IPS-11a (cell line): ENCODE results near the gene CD74.

Source experiments
- H3K4me3 ChIP-seq: one replicate; pipeline ENCODE4 v1.5.1; 2013; ENCODE audit warnings: low read depth, low read length, control low read depth

The CD74 gene

DNA sequence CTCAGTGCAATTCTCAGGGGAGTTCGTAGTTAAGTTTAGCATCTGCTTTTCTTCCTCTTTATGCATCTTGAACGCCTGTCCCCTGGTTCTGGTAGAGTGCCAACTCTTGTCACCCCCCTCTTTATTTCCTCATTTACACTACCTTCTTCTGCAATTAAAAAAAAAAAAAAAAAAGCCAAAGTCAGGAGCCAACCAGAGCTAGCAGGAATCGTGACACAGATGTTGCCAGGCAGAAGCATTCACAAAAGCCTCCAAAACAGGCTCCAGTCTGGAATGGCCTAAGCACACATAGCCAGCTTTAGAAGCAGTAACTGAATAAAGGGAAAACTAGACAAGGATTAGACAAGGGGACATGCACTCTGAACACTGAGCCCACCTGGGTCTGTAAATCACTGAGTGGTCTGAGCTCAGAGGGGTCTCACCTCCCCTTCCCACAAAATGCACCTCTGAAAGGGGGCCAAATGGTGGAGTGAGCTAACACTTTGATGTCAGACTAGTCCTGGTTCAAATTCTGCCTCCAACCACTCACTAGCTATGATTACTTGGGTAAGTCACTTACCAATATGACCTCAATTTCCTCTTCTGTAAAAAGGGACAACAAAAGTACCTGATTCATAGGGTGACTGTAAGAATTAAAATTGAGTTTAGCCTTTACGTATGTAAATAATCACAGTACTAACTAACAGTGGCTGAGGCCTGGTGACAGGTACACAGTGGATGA is 2.0 kb downstream of the CD74 start:
- H3K4me3 ChIP-seq, result no peak overlapping the region

DNA sequence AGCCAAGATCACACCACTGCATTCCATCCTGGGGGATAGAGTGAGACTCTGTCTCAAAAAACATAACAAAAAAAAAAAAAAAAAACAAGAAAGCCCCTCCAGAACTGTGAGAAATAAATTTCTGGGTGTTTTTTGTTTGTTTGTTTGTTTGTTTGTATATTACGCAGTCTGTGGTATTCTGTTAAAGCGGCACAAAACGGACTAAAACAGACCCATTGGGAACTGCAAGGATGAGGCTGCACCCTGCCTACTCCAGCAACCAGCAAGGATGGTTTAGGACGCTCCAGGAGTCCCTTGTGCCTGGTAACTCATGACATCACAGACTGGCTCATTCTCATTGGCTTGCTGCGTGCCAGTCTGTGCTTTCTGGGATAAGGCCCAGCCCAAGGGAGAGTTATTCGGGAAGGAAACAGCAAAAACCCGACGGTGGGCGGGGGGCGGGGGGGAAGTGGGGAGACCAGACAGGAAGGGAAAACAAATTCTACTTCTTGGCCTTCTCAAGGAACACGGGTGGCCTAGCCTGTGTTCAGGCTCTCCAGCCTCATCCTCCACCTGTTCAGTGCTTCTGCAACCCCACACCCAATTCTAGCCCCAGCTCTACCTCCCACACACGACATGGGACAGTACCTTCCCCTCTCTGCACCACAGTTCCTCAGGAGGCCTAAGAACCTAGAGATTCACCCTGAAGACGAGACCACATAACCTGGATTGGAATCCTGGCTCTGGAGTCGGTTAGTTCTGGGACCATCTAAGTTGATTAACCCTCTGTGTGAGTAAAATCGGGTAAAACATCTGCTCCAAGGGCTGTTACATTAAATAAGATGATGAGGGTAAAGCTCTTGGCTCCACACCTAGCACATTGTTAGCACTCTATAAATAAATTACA is 2.8 kb downstream of the CD74 start:
- no peak overlapping the region for H3K4me3 ChIP-seq

DNA sequence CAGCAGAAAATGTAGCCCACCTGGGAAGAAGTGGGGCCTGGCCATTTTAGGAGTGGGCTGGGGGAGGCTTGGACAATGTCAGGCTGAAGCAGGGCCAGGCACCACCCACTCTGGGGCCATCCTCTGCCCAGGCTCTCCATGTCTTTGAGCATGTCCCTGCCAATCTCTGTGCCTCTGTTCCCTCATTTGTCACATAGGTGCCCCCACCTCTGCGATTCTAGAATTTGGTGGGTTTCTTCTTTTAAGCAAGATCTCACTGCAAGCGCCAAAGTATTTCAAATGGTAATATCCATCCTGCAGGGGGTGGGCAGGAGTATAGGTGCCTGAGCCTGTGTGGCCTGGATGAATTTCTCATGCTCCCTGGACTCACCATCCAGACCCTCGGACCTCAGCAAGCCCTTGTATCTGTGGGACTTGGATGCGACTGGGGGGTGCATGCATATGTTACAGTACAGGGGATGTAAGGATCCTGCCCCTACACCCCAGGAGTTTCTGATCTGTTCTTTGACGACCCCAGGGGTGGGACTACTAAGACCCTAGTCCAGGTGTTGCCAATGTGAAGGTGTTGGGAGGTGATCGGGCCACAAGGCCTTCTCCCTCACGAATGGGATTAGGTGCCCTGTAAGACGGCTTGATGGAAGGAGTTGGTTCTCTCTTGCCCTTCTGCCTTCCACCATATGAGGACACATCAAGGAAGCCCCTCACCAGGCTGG is 4.3 kb downstream of the CD74 start:
- H3K4me3 ChIP-seq, result no peak overlapping the region

DNA sequence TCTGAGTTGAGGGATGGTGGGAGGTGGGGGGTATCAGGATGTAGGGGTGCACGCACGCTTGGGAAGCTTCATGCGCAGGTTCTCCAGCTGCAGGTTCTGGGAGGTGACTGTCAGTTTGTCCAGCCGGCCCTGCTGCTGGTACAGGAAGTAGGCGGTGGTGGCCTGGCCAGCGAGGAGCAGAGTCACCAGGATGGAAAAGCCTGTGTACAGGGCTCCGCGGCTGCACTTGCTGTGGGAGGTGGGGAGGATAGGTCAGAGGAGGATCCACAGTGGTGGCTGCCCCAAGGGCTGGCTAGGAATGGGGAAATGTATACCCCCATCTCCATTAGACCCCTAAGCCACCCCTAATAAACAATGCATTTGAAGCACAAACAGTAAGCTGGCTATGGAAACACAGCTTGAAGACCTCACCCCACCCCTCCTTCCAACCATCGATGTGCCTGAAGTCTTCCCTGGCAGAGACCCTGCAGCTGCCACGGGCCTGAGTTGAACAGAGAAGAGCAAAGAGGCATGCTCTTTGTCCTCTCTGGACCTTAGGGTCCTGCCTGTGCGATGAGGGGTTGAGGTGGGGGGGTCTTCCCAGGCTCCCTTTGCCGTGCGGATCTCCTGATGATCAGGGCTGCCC is 5.5 kb downstream of the CD74 start:
- H3K4me3 ChIP-seq, result no peak overlapping the region

DNA sequence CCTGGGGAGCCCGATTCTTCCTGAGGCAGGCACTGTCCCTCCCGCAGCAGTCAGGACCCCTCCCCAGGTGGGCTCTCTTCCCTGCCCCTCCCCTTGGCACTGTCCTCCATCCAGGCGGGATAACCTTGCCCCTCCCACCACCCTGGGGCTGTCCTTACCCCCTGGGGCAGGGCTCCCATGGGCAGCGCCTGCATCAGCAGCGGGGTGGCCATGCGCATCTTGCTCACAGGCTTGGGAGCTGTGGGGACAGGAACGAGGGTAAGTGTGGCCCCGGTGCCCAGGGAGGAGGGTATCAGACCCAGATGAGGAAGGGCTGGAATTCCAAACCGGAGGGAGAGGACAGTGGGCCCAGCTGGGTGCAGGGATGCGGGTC is 6.0 kb downstream of the CD74 start:
- H3K4me3 ChIP-seq, result no peak overlapping the region

DNA sequence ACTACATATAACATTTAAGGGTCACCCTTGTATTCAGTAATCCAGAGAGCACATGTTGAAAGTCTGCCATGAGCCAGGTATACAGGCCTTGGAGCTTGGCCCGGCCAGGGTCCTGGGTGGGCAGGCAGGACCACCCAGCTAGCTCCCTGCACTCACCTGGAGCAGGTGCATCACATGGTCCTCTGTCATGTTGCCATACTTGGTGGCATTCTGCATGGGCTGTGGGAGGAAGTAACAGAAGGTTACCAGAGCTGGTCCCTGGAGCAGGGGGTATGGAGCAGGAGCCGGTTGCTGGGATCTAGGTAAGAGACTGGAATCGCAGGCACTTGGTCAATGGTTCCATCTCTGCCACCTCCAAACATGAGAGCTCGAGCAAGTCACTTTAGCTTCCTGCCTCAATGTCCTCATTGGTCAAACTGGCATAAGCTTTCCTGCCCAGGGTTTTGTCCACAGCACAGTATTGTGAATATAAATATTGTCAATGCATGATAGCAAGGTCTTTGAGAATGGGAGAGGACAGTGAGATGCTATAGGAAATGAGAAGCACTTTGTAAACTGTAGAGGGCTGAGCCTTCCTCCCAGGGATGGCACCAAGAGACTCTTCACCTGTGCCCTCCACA is 6.5 kb downstream of the CD74 start:
- no peak overlapping the region for H3K4me3 ChIP-seq

DNA sequence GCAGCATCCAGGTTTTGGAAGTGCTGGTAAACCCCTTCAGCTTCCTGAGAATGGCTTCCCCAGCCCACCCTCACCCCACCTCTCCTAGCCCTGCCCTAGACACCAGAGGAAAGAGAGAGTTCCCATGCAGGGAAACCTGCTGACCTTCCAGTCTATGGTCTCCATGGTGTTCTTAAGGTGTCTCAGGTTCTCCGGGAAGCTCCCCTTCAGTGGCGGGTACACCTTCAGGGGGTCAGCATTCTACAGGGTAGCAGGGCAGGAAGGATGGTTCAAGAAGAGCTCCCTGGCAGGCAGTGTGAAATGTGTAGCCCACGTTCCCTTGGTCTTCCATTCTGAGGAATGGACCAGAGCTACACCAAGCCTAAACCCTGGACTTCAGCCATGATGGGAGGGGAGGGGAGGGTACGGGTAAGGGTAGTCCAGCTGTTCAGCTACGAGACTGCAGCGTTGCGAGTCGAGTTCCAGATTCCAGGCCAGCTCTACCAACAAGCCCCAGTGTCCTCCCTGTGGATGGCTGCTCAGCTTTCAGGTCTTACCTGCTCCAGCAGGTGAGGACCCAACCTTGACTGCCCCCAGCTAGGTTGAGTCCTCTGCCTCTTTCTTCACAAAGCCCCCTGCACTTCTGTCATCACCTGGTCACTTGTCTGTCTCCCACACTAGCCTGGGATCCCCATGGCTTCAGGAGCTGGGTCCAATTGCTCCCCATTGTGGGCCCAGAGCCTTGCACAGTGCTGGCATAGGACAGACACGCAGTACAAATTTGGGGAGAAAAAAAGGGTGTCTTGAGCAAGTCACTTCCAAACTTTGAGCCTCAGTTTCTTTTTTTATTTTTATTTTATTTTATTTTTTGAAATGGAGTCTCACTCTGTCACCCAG is 7.5 kb downstream of the CD74 start:
- H3K4me3 ChIP-seq, result no peak overlapping the region

DNA sequence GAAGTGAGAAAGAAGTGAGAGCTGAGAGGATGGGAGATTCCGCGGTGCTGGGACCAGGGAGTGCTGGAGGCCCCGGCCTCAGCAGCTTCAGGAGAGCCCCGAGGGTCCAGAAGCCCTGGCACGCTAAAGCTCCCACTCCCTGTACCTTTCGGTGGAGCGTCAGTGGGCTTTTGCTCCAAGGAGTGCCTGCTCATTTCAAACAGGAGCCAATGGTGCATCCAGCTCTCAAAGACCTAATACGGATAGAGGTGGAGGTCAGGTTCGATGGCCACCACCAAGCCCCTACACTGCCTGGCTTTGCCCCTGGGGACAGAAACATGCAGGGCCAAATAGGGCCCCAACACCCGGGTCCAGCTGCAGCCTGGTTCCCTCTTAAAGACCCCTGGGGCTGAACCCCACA is 8.2 kb downstream of the CD74 start:
- no peak overlapping the region for H3K4me3 ChIP-seq

DNA sequence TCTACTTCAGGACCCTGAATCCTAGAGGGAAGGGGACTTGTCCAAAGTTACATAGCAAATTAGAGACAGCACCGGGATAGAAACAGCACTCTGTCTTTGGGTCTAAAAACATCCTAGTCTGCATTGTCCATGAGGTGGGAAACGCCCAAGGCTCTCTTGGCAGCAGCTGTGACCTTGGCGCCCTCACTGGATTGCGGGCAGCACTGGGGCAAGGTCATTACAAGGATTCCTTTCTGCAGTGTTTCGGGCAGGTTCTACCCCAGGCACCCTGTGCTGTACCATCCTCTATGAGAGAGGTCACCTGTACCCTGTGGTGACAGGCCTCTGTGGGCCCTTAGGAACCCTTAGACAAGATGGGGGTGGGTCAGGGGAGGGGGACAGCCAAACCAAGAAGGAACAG is 8.6 kb downstream of the CD74 start:
- H3K4me3 ChIP-seq, result no peak overlapping the region

DNA sequence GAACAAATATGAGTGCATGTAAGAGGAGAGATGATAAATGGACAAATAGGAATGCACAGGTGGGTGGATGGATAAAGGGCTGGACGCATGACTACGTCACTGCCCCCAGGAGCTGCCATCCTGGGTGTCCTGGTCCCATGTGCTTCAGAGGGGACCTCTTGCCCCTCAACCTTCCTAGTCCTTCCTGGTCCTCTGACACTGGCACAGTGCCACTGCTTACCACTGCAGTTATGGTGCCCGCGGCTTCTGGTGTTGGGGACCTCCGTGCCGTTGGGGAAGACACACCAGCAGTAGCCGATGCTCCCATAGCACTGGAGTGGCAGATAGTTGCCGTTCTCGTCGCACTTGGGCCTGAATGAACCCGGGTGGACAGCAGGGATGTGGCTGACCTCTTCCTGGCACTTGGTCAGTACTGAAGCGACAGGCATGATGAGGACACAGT is 9.8 kb downstream of the CD74 start:
- no peak overlapping the region for H3K4me3 ChIP-seq

DNA sequence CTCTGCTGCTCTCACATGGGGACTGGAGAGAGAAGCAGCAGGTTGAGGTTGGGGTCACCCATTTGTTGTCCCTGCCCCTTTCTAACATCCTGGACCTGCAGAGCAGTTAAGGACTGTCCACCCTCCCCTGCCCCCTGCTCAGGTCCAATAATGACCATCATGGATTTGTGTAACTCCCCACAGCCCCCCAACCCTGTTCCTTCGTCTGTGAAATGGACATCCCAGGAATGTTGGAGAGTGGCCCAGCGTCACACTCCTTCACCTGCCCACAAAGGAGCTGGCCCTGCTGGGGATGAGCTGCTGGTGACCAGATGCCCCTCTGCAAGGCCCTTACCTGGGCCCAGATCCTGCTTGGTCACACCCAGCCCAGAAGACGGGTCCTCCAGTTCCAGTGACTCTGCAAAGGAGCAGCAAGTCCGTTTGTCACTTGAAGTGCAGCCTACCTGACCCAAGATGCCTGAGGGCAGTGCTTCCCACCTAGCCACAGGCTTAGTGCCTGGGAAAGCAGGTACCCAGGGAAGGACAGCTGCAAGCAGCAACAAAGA is 10.4 kb downstream of the CD74 start:
- H3K4me3 ChIP-seq, result no peak overlapping the region

DNA sequence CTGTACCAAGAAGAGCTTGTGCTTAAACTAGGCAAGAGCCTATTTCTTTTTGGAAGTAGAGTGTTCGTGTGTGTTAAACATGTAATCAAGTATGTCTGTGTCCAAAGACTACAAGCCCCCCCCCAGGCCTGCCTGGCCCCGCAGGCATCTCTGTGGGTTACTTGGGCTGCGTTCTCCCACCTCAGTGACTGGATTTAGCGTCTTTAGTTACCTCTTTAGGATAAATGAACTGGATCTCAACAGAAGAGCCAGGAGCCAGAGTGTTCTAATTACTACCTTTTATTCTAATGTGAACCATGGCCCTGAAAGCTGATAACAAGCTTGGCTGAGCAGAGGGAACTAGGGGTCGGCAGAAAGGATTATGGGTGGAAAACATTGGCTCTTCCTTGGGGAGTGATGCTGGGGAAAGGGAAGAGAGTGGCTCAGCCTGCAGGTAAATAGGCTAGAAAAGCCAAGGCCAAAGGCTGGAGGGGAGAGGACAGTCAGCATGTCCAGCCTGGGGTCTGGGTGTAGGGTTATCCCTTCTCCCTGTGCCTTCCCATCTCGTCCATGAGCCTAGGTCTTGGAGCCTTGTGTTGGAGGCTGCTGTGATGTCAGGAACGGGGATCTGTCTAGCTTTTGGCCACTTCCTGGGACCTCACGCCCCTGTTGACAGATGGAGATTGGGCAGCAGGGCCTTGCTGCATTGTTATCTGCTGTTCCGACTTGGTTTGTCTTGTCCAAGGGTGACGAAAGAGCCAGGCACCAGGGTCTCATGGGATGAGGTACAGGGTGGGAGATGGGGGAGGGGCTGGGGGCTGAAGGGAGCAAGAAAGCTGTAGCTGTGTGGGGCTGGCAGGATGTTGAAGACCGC is 11.1 kb downstream of the CD74 start:
- H3K4me3 ChIP-seq, result no peak overlapping the region

DNA sequence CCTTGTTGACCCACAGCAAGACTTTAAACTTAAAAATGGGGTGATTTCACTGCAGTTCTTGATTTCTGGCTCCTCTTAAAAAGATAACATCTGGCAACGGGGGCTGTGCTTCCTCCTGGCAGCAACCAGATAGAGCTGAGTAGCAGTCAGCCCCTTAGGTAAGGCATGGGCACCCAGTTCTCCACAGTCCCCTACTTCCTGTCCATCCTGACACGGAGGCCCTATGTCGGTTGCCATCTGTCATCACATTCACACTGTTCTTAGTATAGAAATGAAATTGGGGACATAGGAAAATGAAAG is 11.7 kb downstream of the CD74 start:
- no peak overlapping the region for H3K4me3 ChIP-seq

DNA sequence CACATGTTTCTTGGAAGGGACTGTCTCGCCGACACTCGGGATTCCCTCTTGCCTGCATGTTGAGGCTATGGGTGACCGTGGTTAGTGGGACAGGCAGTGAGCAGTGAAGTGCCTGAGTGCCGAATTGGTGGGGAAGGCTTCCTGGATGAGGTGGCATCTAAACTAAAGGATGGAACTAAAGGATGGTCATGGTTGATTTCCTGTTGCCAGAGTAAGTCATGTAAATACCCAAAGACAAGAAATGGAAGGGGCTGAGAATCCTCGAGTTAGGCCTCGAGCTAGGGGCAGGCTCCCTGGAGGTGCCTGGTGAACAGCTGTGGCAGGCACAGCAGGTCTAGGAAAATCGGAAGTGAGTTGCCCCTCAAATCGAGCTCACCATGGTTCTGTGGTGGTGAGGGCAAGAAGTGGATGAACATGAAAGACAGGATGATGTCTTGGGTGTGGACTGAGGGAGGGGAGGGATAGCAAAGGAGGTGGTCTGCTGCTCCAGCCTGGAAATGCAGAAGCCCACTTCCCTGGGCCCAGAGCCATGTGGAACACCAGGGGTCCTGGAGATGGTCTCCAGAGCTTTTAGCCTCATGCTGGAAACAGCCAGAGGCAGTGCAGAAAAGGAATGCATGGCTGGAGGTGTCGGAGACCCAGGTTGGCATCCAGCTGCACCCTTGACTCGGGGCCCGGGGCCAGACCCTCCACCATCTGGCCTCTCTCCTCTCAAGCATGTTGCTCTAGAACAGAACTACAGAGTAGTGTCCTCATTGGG is 12.2 kb downstream of the CD74 start:
- H3K4me3 ChIP-seq, result no peak overlapping the region

DNA sequence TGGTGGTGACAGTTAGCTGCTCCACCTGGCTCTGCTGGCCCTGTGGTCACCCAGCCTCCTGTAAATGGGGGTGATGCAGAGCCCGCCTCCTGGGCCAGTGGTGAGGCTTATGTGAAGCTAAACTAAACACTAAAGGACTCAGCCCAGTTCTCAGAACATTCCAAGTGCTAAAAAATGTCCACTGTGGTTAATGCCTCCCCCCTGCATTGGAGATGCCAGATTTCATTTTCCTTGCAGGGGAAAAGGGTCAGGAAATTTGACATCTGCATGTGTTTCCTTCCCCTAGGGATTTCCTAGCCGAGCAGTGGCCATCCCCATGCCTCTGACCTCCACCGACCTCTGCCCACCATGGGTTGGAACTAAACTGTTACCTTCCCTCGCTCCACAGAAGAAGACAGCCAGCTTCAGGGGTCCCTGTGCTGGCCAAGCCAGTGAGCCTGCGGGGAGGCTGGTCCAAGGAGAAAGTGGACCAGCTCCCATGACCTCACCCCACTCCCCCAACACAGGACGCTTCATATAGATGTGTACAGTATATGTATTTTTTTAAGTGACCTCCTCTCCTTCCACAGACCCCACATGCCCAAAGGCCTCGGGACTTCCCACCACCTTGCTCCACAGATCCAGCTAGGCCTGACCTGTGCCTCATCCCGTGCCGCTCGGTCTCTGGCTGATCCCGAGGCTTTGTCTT is 13.0 kb downstream of the CD74 start:
- H3K4me3 ChIP-seq, result no peak overlapping the region

DNA sequence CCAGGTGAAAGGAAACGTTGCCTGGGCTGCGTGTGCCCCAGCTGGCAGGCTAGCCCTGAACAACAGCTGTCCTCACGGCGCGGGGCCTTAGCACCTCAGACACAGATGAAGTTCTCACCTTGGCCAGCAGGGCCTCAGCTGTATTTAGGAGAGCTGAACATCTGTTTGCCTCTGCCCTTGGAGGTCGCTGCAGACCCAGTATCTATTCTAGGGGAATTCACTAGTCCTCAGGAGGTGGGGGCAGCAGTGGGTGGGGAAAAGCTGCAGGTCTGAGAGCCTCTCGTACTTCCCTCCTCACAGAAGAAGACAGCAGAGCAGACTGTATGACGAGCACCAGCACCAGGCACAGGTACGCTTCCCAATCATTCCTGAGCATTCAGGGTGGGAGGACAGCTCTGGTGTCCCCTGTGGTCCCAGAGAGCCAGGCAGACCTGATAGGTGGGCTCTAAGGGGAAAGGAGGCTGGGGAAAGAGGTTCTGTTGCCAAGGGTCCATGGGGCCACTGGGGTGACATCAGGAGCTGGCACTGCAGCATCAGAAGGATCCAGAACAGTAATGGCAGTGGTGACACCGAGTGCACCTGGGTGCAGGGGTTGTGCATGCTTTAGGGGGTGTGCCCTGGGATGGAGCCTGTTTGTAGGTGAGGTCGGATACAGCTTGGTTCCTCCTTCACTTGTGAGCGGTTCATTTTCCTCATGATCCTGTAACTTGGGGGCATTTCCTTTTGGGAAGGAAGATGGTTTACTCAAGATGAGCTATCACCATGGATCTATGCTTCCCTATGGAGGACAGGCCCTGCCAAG is 13.8 kb downstream of the CD74 start:
- no peak overlapping the region for H3K4me3 ChIP-seq
